HG03159 (cell line): ENCODE results near the gene GPR52.

ENCODE experiments used
- ATAC-seq: cut with Tn5 transposase; IDR thresholded peaks from one replicate; pipeline ENCODE4 v1.9.1; 2021; ENCODE audit warnings: mild to moderate bottlenecking, moderate library complexity; ENCODE audit not compliant: unreplicated experiment

GPR52 gene

DNA sequence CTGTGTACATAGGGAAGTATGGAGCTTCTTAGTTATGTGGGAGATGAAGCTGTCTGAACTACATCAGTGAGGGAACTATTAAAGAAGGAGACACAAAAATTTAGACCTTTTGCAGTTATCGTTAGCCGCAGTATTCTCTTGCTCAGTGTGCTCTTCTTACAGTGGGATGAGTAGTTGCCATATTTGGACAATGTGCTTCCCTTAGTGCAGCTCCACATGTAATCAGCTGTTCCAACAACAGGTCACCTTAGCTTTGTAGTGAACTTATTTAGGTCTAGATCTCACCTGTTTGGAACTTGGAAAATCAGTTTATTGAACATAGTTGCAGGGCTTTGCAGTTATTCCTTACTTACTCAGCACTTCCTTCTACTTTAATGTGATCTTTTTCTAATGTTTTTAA lies 18.1 kb downstream of the GPR52 start:
- no peak for ATAC-seq

DNA sequence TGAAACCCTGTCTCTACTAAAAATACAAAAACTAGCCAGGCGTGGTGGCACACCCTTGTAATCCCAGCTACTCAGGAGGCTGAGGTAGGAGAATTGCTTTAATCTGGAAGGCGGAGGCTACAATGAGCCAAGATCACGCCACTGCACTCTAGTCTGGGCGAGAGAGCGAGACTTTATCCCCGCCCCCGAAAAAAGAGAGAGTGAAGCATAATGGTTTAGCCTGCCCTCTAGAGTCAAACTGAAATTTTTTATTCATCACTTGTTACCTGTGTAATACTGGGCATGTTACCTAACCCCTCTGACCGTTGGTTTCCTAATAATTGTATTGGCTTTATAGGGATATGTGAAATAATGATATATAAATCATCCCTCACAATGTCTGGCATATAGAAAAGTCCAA lies 18.8 kb downstream of the GPR52 start:
- no peak for ATAC-seq

DNA sequence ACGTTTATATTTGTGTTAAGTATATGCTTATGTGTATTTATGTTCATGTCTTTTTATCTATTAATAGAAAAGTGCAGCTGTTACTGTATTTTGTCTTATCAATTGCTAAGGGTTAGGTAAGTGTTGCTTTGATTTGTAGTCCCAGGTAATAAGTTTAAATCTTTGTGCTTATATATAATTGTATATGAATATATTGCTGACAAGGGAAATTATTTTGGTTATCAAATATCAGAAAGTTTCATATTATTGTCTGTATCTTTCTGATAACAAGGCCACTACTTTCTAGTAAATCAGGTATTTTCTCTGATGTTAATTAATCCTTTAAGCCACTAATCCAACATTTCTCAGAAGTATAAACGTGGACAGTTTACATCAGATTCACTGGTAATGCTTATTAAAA lies 21.3 kb downstream of the GPR52 start:
- ATAC-seq = no peak

DNA sequence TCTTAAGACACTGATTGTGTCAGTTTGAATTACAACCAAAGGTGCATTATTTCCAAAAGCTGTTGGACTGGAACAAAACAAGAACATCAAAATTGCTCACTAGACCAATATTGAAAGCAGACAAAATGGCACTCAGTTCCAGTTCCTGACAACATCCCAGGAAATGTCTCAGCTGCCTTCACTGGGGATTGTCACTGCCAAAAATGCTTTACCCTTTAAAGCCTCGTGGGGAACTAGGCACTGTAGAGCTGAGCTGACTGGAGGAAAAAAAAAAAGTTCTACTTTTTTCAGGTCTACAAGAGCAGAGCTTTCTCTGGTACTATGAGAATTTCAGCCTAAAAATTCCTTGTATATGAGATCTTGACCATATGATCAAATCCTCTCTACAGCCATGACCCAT lies 21.9 kb downstream of the GPR52 start:
- ATAC-seq = no peak

DNA sequence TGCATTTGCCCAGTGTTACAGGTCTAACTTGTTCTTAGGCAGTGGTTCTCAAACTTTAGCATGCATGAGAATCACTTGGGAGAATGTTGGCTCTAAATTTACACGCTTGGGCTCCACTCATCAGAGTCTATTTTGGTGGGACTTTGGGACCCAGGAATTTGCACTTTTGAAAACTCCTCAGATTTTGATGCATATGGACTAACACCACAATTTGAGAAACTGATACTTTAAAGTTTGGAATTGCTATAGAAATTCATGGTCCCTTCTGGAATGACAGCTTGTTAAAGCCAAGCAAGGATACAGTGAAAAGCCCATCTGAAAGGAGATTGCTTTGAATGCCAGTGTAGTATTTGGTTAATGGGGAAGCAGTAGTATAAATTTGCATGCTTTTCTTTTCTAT lies 31.5 kb downstream of the GPR52 start:
- no peak for ATAC-seq

DNA sequence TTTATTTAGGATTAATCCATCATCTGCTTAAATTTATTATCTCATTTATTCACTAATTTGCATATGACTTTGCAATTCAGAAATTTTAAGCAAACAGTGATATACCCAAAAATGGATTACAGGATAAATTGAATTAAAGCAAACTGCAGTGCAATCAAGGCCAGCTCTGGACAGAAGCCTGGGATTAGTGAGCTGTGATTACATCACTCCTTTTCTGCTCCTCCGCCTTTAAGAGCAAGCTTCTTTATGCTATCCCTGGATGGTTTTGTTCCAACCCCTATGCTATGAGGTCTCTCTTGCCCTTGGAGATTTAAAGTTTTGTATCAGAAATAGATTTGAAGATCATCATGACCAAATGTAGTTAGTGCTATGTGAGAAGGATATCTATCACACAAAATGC lies 32.6 kb downstream of the GPR52 start:
- ATAC-seq = no peak

DNA sequence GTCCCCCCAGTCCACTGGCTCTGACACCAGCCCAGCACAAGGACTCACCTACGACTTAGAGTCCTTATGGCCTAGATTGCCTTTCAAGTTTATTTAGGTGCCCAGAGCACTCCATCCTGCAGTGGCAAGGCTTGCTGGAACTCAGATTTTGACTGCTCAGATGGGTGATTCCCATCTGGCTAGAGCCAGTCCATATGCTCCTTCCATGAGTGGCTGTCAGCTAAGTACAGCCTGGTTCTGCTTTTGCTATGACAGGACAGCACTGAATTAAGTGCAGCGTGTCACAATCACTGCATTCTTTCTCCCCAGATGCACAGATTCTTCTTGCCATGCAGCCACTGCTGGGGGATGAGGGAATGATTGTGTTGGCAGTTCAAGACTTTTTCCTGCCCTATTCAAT lies 43.8 kb downstream of the GPR52 start:
- ATAC-seq = no peak

DNA sequence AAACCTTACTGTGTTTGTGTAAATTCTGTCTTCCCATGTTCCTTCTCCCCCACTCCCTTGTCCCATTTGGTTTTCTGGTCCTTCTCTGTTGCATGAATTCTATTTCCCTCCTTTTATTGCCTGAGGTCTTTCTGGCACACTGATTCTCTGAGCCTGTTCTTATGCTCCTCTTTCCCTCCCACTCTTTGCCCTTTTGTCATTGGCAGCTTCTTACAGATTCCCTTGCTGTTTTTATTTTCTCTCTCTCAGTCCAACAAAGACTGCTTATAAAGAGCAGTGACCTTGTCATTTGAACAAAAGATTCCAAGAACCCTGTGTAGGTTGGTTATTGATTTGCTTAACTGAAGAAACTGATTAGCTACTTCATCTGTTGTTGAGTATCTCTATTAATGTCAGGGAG lies 49.7 kb downstream of the GPR52 start:
- no peak for ATAC-seq
